DMS153 (cell line): Measurements from ENCODE around the gene PSEN1.

Source experiments
- DNase-seq: peaks from one replicate; lab custom pipeline; 2025; lab: John Stamatoyannopoulos, UW

PSEN1 gene

GRCh38 chr14:73253721-73254120, 117.4 kb downstream of the PSEN1 start:
- no peak for DNase-seq

- no peak for DNase-seq
Measured at GRCh38 chr14:73254247-73255004, 118.1 kb downstream of the PSEN1 start.

- no peak for DNase-seq
Measured at GRCh38 chr14:73255005-73255400, 118.7 kb downstream of the PSEN1 start.

- no peak for DNase-seq
Measured at GRCh38 chr14:73255693-73256225, 119.5 kb downstream of the PSEN1 start.

- no peak for DNase-seq
Measured at GRCh38 chr14:73258076-73258475, 121.8 kb downstream of the PSEN1 start.

GRCh38 chr14:73258845-73259611, 122.7 kb downstream of the PSEN1 start:
- no peak for DNase-seq

- no peak for DNase-seq
Measured at GRCh38 chr14:73259837-73260236, 123.5 kb downstream of the PSEN1 start.

GRCh38 chr14:73260574-73260973, 124.3 kb downstream of the PSEN1 start:
- no peak for DNase-seq

GRCh38 chr14:73261075-73261474, 124.8 kb downstream of the PSEN1 start:
- DNase-seq, result no peak

GRCh38 chr14:73261520-73262426, 125.5 kb downstream of the PSEN1 start:
- no peak for DNase-seq

GRCh38 chr14:73262427-73263183, 126.3 kb downstream of the PSEN1 start:
- no peak for DNase-seq

GRCh38 chr14:73263606-73264005, 127.3 kb downstream of the PSEN1 start:
- no peak for DNase-seq

- no peak for DNase-seq
Measured at GRCh38 chr14:73264080-73264884, 128.0 kb downstream of the PSEN1 start.

- no peak for DNase-seq
Measured at GRCh38 chr14:73264885-73265720, 128.8 kb downstream of the PSEN1 start.

- DNase-seq, result no peak
Measured at GRCh38 chr14:73265721-73266046, 129.4 kb downstream of the PSEN1 start.

- no peak for DNase-seq
Measured at GRCh38 chr14:73266317-73266716, 130.0 kb downstream of the PSEN1 start.

- no peak for DNase-seq
Measured at GRCh38 chr14:73267474-73267873, 131.2 kb downstream of the PSEN1 start.

GRCh38 chr14:73269729-73270531, 133.6 kb downstream of the PSEN1 start:
- DNase-seq, result no peak

GRCh38 chr14:73272393-73272792, 136.1 kb downstream of the PSEN1 start:
- DNase-seq, result no peak
